Activated CD4-positive, alpha-beta T cell treated with anti-CD3 and anti-CD28 coated beads, Interleukin-2, amount 50 U/mL, for 1 hour (primary cell): ENCODE data around the gene CCDC157.

Source experiments
- DNase-seq: peaks from one replicate; pipeline ENCODE4 v3.0.0-alpha.2; 2020

CCDC157 gene

DNA sequence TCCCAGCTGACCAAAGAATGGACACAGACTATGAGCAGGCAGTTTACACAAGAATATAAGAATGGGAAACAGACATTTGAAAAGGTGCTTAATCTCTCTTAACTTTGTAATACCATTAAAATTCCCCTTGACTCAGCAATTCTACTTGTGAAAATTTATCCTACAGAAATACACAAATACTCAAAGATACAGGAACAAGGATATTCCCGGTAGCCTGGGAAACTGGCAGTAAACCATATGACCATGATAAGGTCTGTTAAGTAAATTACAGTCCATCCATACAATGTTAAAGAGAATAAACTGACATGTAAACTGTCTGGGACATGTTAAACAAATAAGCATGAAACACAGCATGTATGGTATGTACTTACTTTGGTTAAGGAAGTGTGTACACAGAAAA lies 60.0 kb downstream of the CCDC157 start:
- no peak for DNase-seq

DNA sequence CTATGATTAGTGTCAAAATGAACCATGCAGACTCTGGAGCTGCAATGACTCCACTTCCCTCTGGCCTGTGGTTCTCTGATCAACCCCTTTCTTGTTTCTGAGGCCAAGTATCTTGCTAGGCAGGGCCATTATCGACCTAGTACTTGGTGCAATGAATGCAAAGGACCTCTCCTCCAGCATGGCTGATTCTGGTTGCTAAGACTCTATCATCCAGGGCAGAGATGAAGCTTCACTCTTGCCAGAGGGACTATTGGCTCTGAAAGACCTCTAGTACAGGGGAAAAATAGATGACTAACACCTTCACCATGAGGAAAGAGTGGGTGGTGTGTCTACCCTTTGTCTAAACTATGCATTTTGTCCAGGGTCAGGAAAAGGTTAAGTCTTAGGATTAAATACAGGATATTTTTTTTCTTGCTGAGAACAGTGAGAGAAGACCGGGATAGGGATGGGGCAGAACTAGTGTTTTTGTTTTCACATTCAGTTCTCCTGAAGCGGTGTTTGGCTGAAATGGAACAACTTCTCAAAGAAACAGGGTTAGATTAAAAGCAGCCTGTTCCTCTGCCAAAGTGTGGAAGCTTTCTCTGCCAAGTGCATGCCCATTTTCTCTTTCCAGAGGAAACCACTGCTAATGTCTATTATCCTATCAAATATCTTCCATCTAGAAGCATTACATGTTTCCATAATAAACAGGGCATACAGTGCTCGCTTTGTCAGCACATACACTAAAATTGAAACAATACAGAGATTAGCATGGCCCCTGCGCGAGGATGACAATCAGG lies 63.7 kb downstream of the CCDC157 start:
- DNase-seq: no peak

DNA sequence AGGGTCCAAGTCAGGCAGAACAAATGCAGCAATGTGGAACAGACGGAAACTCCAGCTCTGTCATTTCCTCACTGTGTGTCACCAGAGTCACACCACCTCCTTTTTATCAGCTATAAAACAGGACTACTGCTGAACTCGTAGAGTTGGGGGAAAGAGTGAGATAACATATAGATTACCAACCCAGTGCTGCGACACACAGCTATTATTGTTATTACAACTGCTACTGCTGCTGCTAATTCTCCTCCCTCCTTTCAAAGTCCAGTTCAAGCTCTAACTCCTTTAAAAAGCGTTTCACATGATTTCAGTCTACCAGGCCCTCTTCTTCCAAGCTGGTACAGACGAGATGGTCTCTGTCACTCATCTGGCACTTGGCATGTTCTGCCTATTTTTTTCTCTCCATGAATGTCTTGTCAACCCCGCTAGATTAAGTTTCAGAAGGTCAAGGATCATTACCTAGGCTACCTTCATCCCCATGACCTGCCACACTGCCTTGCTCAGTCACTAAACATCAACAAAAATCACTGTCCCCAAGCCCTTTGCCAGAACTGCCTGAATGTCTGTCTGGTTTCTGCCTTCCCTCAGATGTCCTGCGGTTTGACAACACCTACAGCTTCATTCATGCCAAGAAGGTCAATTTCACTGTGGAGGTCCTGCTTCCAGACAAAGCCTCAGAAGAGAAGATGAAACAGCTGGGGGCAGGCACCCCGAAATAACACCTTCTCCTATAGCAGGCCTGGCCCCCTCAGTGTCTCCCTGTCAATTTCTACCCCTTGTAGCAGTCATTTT lies 65.1 kb downstream of the CCDC157 start:
- DNase-seq: no peak

GRCh38 chr22:30422481-30423300 lies 65.9 kb downstream of the CCDC157 start:
- DNase-seq: peak; percentile 28

- peak; percentile 41 for DNase-seq
Observed at GRCh38 chr22:30423301-30423958, 66.6 kb downstream of the CCDC157 start.

DNA sequence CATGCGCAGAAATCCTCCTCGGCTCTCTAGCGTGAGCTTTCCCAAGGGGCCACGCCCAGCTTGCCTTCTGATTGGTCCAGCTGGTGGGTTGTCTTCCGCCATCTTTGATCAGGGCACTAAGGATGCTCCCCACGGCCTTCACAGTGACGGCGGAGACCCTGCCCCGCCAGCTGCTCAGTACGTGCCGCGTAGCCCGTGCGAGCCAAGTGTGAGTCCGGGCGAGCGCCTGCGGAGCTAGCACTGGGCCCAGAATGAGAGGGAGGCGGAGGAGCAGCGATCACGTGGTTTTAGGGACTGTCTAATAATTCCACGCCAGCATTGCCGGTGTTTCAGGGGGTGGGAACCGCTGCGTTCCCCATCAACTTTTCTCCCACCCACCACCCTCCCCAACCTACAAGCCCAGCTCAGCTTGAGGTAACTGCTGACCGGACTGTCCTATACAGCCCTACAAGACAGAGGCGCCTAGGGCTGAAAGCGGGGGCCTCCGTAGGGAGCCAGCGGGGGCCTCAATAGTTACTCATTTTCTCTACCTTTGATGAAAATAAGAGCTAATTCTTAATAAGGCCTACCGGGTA lies 67.2 kb downstream of the CCDC157 start:
- DNase-seq: peak; percentile 98

GRCh38 chr22:30424534-30425326 lies 67.9 kb downstream of the CCDC157 start:
- DNase-seq: no peak

DNA sequence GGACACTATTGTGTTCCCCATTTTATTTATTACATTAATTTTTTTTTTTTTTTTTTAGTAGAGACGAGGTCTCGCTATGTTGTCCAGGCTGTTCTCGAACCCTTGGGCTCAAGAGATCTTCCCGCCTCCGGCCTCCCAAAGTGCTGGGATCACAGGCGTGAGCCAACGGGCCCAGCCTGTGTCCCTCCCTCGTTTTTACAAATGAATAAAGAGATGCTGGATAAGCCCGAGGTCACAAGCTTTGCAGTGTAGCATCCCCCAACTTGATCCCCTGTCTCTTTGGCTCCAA lies 68.5 kb downstream of the CCDC157 start:
- DNase-seq: no peak

DNA sequence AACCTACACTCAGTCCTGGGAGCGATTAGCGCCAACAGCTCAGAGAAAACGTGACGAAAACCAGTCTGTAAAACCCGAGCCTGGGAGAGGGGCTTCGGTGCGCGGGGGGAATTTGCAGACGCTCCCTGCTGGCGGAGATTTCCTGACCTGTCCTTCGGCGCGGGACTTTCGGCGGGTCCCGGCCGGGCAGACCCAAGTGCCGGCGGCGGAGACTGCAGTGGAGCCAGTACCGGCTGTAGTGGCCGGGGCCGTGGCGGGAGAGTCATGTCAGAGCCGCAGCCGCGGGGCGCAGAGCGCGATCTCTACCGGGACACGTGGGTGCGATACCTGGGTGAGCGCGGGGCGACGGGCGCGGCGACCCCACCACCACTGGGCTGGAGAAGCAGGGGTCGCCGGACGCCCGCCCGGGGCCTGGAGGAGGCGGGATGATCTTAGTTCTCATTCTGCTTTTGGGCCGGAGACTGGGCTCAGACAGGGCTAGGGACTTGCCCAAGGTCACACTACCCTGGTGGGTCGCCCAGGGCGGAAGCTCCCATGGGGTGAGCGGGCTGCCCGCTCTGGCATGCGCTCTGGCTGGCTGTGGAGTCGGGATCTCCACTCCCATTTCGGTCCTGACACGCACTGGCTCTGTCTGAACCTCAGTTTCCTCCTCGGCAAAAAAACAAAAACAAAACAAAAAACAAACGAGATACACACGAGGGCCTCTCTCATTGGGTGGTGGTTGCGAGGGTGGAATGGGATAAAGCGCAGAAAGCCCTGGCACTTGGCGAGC lies 69.0 kb downstream of the CCDC157 start, which contains the start of gene MTFP1:
Gene MTFP1 (plus strand): TSS at position 153 of the 772 bp plus-strand sequence. CDS start 112 bp downstream, at position 265.
- peak; percentile 36 for DNase-seq
